ENCODE results near the gene ERBB2. TPM values are rescaled to one million over a fixed set of nuclear protein-coding genes. Genes with fewer than 3 reads are reported as not detected.
A peak's percentile ranks its signal among the peaks of the same experiment; 100 is the strongest.

ERBB2 gene
- total RNA-seq, 2 experiments from 2014 or later = 2.4 to 4.6 TPM

GRCh38 chr17:39667262-39667944 is 32.5 kb upstream of the ERBB2 start:
- peak overlapping the region; percentile 65 for H3K4me3 Mint-ChIP-seq
- intact Hi-C loops (cut with DNase I, micrococcal nuclease) = loop anchor here in 1 of 2 experiments (2.0 to 5.0 kb wide), 2 partner anchors 45 to 85 kb away; no protein-coding TSS in a partner anchor
- no peak overlapping the region for H3K27ac ChIP-seq (ENCODE audit: low read depth in 1 of 2, low read length in 2 of 2)
- ATAC-seq (ENCODE audit: poor library complexity) (no peak), DNase-seq (peak in 2 of 14 experiments; percentile 30 to 35)
- no peaks in the 10 kb centered on the region for H3K9me3 ChIP-seq (ENCODE audit: control insufficient read depth in 1 of 2, insufficient read depth in 1 of 2, low read length in 2 of 2)
- peaks cover 15 to 34% of the 10 kb centered on the region in 2 experiments for H3K27me3 ChIP-seq (ENCODE audit: control insufficient read depth in 1 of 2, insufficient read depth in 2 of 2, low read length in 2 of 2)
- H3K36me3 ChIP-seq (ENCODE audit: insufficient read depth, low read length) = peaks cover under 1% of the 10 kb centered on the region
- TF ChIP-seq, protein P1, sequence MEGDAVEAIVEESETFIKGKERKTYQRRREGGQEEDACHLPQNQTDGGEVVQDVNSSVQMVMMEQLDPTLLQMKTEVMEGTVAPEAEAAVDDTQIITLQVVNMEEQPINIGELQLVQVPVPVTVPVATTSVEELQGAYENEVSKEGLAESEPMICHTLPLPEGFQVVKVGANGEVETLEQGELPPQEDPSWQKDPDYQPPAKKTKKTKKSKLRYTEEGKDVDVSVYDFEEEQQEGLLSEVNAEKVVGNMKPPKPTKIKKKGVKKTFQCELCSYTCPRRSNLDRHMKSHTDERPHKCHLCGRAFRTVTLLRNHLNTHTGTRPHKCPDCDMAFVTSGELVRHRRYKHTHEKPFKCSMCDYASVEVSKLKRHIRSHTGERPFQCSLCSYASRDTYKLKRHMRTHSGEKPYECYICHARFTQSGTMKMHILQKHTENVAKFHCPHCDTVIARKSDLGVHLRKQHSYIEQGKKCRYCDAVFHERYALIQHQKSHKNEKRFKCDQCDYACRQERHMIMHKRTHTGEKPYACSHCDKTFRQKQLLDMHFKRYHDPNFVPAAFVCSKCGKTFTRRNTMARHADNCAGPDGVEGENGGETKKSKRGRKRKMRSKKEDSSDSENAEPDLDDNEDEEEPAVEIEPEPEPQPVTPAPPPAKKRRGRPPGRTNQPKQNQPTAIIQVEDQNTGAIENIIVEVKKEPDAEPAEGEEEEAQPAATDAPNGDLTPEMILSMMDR (IDR thresholded peaks at IDR 0.05) = no peak
- peak overlapping the region; percentile 32 for H3K4me3 ChIP-seq (ENCODE audit: low read length)
- H3K4me1 ChIP-seq (ENCODE audit: insufficient read depth, low read length) = peaks cover 35% of the 10 kb centered on the region
- CTCF ChIA-PET = interaction anchor here (1.2 to 3.4 kb wide), 11 partner anchors 12 to 208 kb away, joined by 3 to 21 read pairs (median 4); no protein-coding TSS in a partner anchor
- peaks cover 15% of the 10 kb centered on the region for H3K36me3 Mint-ChIP-seq (ENCODE audit: low read depth)
- no peak overlapping the region for H3K27ac Mint-ChIP-seq
- H3K9me3 Mint-ChIP-seq = no peaks in the 10 kb centered on the region
- peaks cover 14% of the 10 kb centered on the region for H3K4me1 Mint-ChIP-seq (ENCODE audit: low read depth)
- H3K27me3 Mint-ChIP-seq = peaks cover 34% of the 10 kb centered on the region
- POLR2A ChIA-PET = interaction anchor here (1.0 to 2.6 kb wide), 4 partner anchors 8 to 63 kb away, joined by 3 to 10 read pairs (median 8); partner anchors contain the start of gene MIEN1

GRCh38 chr17:39667945-39668924 is 31.6 kb upstream of the ERBB2 start, which contains the start of gene PNMT:
PNMT (plus strand) TSS chr17:39668453; CDS start chr17:39668476, 23 bp downstream.
- Histone ChIP-seq H3K36me3 (ENCODE audit: insufficient read depth, low read length) (no peaks in the 10 kb centered on the region), H3K4me1 (ENCODE audit: insufficient read depth, low read length) (peaks cover 35% of the 10 kb centered on the region), H3K27me3 (ENCODE audit: control insufficient read depth in 1 of 2, insufficient read depth in 2 of 2, low read length in 2 of 2) (peaks cover 15 to 34% of the 10 kb centered on the region in 2 experiments), H3K4me3 (ENCODE audit: low read length) (peak within 1 kb of the TSS; percentile 32), H3K9me3 (ENCODE audit: control insufficient read depth in 1 of 2, insufficient read depth in 1 of 2, low read length in 2 of 2) (no peaks in the 10 kb centered on the region), H3K27ac (ENCODE audit: low read depth in 1 of 2, low read length in 2 of 2) (no peak within 1 kb of the TSS)
- ChIA-PET CTCF (interaction anchor here (0.8 to 3.4 kb wide), 14 partner anchors 12 to 207 kb away, joined by 3 to 21 read pairs (median 3); partner anchors contain the start of genes IKZF3 and PGAP3), POLR2A (interaction anchor here (0.8 to 2.6 kb wide), 9 partner anchors 9 to 62 kb away, joined by 3 to 10 read pairs (median 6); partner anchors contain the start of genes MIEN1 and PGAP3)
- Mint-ChIP-seq H3K4me3 (peak within 1 kb of the TSS; percentile 59), H3K9me3 (no peaks in the 10 kb centered on the region), H3K36me3 (ENCODE audit: low read depth) (peaks cover 11% of the 10 kb centered on the region), H3K27ac (no peak within 1 kb of the TSS), H3K4me1 (ENCODE audit: low read depth) (peaks cover 15% of the 10 kb centered on the region), H3K27me3 (peaks cover 34% of the 10 kb centered on the region)
- ATAC-seq (ENCODE audit: poor library complexity) (peak; percentile 80), DNase-seq (peak; percentile 42 to 85 (median 62))
- intact Hi-C loops (cut with DNase I, micrococcal nuclease) = loop anchor here (1.0 to 5.0 kb wide), 3 partner anchors 45 to 84 kb away; no protein-coding TSS in a partner anchor
- TF ChIP-seq, protein P1 (IDR thresholded peaks at IDR 0.05) = peak; percentile 78

Measured in CD4-positive, alpha-beta T cell (primary cell).